Measurements from ENCODE around the gene CPEB2.
A peak's percentile ranks its signal among the peaks of the same experiment; 100 is the strongest.

CPEB2 gene

GRCh38 chr4:15011166-15011565 lies 8.9 kb downstream of the CPEB2 start:
- DNase-seq, result no peak

DNA sequence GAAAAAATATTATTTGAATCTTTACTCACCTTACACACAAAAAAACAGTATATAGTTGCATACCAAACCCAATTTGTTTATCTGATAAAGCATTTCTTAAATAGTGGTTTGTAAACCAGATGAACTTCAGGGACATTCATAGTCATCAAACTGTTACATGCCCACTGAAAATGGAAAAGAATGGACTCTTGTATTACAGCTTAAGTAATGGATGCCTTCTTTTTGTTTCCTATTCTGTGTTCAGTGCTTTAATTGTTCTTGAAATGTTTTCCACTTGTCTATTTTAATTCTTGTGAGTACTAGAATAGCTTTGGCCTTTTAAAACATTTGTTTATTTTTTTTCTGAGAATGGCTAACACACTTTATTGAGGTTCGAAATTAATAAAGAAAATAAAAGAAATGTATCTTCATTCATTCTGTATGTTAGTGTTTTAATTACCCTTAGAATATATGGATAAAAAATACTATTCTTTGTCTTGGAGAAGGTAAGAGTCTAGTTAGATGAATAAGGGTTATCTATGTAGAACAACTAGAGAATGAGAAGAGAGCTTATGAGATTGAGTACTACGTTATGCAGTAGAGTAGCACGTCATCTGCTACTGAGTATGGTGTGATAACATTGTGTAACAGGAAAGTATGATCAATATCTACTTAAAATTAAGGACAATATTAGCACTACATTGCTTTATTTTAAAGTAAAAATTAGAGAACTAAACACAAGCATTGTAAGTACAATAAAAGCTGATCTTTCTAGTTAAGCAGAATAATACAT lies 9.9 kb downstream of the CPEB2 start:
- DNase-seq, result no peak

GRCh38 chr4:15013585-15013984 lies 11.3 kb downstream of the CPEB2 start:
- DNase-seq, result no peak

DNA sequence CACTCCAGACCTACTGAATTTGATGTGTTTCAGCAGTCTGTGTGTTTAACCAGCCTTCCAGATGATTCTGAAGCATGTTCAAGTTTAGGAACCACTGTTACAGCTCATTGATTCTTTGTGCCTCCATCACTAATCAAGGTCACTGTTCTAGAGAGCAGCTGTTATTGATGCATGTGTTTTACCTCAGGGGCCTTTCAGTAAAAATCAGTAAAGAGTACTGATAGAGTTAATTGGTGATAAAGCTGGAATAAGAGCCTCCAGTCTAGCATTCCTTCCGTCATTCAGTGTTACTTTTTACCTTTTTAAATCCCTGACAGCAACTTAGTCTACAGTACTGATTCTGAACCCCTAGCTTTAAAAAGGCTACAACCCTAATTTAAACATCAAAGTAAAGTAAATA lies 12.9 kb downstream of the CPEB2 start:
- no peak for DNase-seq

DNA sequence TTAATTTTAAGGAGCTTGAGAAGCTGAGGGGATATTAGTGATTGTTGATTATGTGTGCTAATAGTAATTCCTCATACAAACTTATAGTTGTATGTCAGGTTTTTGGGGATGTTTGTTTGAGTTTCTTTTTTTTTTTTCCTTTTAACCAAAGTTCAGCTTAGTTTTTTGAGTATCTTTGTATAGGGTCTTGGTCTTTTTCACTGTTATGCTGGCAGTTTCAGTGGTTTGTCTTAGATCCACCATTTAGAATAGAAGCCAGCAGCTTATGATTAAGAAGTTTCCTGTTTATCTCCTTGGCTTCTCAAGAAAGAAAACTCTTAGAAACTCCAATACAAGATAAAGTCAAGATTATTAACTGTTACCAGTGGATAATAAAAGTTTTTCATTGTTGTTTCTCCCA lies 16.1 kb downstream of the CPEB2 start:
- no peak for DNase-seq

- no peak for DNase-seq
Measured at GRCh38 chr4:15020502-15021286, 18.4 kb downstream of the CPEB2 start.

DNA sequence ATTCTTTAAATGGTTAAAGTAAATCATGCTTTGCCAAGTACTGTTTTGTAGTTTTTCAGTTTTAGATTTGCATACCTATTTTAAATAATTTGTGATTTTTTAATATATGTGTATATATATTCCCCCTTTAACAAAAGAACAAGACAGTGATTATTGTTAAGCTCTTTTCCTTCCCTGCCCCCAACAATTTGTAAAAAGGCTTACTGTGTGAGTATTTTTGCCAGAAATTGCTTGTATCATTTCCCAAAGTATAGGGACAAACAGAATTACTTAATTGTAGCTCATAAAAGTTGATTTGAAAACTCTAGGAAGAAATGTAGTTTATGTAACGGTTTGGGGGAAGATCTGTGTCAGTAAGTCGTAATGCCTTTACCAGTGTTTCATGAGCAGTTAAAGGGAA lies 19.0 kb downstream of the CPEB2 start:
- DNase-seq, result no peak

DNA sequence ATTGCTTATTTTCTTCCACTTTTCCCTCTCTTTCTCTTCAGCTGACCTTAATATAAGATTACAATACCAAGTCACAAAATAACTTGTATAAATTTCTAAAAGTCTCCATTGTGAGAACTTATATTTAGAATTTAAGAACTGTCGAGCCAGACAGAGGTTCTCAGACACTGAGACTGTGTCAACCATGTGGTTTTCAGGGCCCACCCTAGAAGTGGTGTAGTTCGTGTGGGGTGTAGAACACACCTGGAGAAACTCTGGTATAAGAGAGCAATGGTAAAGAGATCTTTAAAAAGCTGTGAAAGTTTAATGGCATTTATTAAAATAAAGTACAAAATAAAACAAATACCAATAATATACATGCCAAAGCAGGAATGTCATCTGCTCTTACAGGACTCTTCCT lies 19.7 kb downstream of the CPEB2 start:
- no peak for DNase-seq

- no peak for DNase-seq
Measured at GRCh38 chr4:15024386-15024785, 22.1 kb downstream of the CPEB2 start.

- DNase-seq, result no peak
Measured at GRCh38 chr4:15025693-15026092, 23.4 kb downstream of the CPEB2 start.

- no peak for DNase-seq
Measured at GRCh38 chr4:15027921-15028435, 25.7 kb downstream of the CPEB2 start.

- DNase-seq, result no peak
Measured at GRCh38 chr4:15031197-15031596, 28.9 kb downstream of the CPEB2 start.

DNA sequence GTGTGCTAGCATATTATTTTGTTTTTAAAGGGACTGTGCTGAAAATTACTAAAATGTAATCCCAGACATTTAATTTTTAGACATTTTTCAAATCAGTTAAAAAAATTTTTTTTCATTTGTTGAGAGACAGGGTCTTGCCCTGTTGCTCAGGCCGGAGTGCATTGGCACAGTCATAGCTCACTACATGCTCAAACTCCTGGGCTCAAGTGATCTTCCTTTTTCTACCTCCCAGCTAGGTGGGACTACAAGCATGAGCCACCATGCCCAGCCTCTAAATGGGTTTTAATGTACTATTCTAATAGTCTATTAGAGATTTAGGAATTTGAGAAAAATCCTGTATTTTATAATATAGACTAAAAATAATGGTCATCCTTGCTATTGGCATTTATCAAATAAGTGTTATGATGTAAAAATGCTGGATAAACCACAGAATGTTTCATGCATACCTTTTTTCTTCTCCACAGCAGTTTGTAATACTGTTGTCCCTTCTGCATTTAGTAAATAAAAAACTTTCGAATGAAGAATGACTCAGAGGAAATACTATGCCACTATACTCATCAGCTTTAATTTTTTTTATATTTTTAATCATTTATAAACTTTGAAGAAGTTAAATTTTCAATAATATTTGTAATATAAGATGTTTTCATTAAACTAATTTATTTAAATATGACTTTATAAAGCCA lies 29.9 kb downstream of the CPEB2 start:
- DNase-seq, result no peak

DNA sequence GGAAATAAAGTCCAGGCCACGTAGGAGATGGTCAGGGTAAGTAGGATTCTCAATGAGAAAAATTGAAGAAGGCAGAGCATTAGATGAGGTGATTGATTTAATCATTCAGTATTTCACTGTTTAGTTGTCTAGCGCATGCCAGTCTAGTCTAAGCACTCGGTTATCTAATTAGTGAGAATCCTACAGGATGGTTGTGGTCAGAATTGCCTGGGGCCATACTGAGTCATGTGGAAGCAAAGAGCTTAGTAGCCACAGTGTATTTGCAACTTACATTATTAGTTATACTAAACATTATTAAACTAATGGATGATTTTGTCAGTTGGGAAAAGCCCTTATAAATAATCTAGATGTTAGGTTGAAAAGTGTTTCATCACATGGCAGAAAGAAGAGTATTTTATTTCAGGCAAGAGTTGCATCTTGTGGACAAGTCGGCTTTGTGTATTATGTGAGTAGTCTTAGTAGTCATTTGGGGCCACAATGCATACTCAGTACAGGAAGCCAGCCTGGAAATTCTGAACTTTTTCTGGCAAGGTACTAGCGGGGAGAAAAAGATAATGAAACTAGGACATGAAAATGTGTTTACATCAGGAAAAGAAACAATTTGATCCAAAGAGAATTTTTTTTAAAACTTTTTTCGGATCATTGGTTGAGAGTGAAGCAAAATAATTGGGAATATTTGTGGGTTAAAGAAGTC lies 31.9 kb downstream of the CPEB2 start:
- no peak for DNase-seq

DNA sequence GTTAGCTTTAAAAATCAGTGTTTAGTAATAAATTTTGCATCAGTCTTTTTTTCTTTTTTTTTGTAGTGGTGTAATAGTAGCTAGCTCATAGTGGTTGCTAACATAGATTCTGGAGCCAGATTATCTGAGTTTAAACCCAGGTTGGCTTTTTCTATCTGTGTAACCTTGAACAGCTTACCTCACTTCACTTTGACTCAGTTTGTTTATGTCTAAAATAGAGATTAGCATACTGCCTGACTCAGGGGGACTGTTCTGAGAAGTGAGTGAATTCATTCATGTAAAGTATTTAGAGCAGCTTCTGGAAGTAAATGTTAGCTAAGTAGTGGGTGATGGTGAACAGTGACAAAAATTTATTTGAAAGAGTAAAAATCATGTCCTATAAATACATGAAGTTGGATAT lies 32.9 kb downstream of the CPEB2 start:
- no peak for DNase-seq

DNA sequence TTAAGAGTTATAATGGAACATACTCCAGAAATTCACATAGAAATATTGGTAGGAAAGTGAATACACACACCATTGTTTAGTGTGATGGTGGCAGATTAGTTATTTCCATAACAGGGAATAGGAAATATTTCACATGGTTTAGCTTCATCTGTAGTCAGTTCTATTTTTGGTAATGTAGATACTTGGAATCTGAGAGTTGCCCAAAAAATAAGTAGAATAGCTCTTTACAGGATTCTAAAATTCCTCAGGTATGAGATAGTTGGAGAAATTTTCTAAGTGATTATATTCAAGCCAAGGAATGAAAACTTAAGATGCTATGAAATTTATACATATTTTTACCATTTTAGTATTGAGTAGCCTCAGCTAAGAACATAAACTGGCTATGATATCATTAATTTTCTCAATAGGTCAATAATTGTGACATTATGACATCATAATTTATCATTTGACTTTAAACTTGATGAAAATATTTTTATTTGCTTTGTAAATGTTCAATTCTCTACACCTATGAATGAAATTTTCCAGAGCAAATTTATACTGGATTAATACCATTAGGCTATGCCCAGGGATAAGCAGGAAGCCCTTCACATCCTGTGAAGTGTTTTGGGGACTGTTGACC lies 35.8 kb downstream of the CPEB2 start:
- no peak for DNase-seq

DNA sequence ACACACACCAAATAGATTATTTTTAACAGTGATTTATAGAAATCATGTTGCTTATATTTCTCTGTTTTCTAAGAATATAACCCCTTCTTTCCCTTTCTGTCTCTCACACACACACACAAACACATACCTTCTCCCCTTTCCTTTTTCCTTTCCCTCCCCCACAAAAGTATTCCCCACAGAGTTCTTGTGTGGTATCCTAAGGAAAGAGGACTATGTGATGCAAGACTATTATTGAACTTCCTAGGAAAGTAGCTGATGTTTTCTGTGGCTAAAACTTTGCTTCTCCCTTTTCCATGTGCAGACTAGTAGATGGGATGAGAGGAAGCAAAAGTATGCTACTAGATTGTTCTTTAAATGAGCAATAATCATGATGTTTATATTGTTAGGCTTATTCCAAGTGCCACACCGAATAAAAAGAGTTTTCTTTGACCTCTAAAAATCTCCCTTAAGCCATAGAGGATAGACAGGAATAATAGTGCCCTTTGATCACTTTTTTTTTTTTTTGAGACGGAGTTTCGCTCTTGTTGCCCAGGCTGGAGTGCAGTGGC lies 38.7 kb downstream of the CPEB2 start:
- no peak for DNase-seq

- DNase-seq, result no peak
Measured at GRCh38 chr4:15042529-15043167, 40.4 kb downstream of the CPEB2 start.

GRCh38 chr4:15043226-15043625 lies 40.9 kb downstream of the CPEB2 start:
- peak; percentile 6 for DNase-seq

GRCh38 chr4:15043922-15044321 lies 41.6 kb downstream of the CPEB2 start:
- no peak for DNase-seq

DNA sequence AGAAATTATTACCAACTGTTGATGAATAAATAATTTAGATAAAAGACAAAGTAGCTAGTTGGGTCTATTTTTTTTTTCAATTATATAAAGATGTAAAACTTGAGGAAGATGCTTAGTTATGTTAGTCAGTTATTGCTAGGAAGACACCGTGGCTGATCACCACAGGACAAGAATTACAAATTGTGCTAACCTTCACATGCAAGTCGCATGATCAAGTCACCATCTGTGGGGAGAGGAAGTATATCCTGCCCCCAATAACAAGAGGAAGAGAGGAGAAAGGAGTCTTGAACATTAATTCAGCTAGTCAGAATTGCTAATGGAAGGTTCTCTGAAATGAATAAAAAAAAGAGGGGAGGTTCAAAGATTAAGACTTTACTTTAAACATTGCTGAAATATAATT lies 52.3 kb downstream of the CPEB2 start:
- no peak for DNase-seq

DNA sequence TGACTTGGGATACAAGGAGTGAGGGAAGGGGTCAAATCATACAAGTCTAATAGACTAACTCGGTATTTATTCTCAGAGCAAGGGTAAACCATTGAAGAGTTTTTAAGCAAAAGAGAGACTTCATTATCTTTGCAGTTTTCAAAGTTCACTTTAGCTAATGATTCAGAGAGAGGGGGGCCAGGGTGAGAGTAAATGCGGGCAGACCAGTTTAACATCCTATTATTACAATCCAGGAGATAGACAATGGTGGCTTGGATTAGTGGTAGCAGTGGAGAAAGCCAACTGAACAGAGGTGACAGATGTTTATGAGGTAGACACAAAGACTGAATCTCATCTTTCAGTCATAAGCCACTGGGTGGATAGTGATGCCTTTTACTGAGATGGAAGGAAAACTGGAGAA lies 57.9 kb downstream of the CPEB2 start:
- no peak for DNase-seq
